ENCODE data around the gene CLDN6.

GRCh38 chr16:3004319-3004718, 13.7 kb downstream of the CLDN6 start:
- TF ChIP-seq CTCF (conservative IDR thresholded peaks at IDR 0.05; ENCODE audit: low read depth, low read length): no peak
- no peak for TF ChIP-seq EZH2 (IDR thresholded peaks at IDR 0.05; ENCODE audit: low read length, unreplicated experiment)

Measured in PC-3 (cell line).